ENCODE data around the gene EIF4H.

EIF4H gene

GRCh38 chr7:74228951-74229900, 55.1 kb downstream of the EIF4H start:
- in situ Hi-C loops (cut with MboI; ENCODE audit: low sequenced_read_pairs, unreplicated experiment), result no loop called here
- peak; percentile 27 for DNase-seq (ENCODE audit: low spot score)
- TF ChIP-seq CTCF (IDR thresholded peaks at IDR 0.05; ENCODE audit: borderline replicate concordance, control extremely low read depth, extremely low read depth, insufficient read depth, missing control alignments), result no peak

GRCh38 chr7:74230446-74231231, 56.5 kb downstream of the EIF4H start:
- DNase-seq (ENCODE audit: low spot score), result peak; percentile 51
- TF ChIP-seq CTCF (IDR thresholded peaks at IDR 0.05; ENCODE audit: borderline replicate concordance, control extremely low read depth, extremely low read depth, insufficient read depth, missing control alignments), result no peak
- in situ Hi-C loops (cut with MboI; ENCODE audit: low sequenced_read_pairs, unreplicated experiment), result no loop called here

- no peak for TF ChIP-seq CTCF (IDR thresholded peaks at IDR 0.05; ENCODE audit: borderline replicate concordance, control extremely low read depth, extremely low read depth, insufficient read depth, missing control alignments)
- in situ Hi-C loops (cut with MboI; ENCODE audit: low sequenced_read_pairs, unreplicated experiment), result no loop called here
- peak; percentile 76 for DNase-seq (ENCODE audit: low spot score)
These were observed 57.1 kb downstream of the EIF4H start for GRCh38 chr7:74231232-74231590.

GRCh38 chr7:74233655-74234285, 59.6 kb downstream of the EIF4H start:
- in situ Hi-C loops (cut with MboI; ENCODE audit: low sequenced_read_pairs, unreplicated experiment), result no loop called here
- DNase-seq (ENCODE audit: low spot score), result no peak

GRCh38 chr7:74235518-74236268, 61.5 kb downstream of the EIF4H start:
- in situ Hi-C loops (cut with MboI; ENCODE audit: low sequenced_read_pairs, unreplicated experiment), result no loop called here
- no peak for DNase-seq (ENCODE audit: low spot score)
- no peak for TF ChIP-seq CTCF (IDR thresholded peaks at IDR 0.05; ENCODE audit: borderline replicate concordance, control extremely low read depth, extremely low read depth, insufficient read depth, missing control alignments)

More at GRCh38 chr7:74233655-74234285, 59.6 kb downstream of the EIF4H start:
- TF ChIP-seq CTCF (IDR thresholded peaks at IDR 0.05; ENCODE audit: borderline replicate concordance, control extremely low read depth, extremely low read depth, insufficient read depth, missing control alignments), result no peak

GRCh38 chr7:74236284-74236683, 62.1 kb downstream of the EIF4H start:
- no peak for TF ChIP-seq CTCF (IDR thresholded peaks at IDR 0.05; ENCODE audit: borderline replicate concordance, control extremely low read depth, extremely low read depth, insufficient read depth, missing control alignments)
- no peak for DNase-seq (ENCODE audit: low spot score)
- in situ Hi-C loops (cut with MboI; ENCODE audit: low sequenced_read_pairs, unreplicated experiment), result no loop called here
